Inflammatory macrophage (primary cell): Measurements from ENCODE around the gene CEPT1.
A peak's percentile ranks its signal among the peaks of the same experiment; 100 is the strongest.
"Not testable (repeated sequence)": the region's sequence is repeated elsewhere in the genome, so short reads cannot be mapped to it uniquely, and the experiment has no call there.

Source experiments
- DNase-seq, 2 donors: peaks; one replicate each; pipeline ENCODE4 v3.0.0-alpha.2; 2020 to 2022

The CEPT1 gene

GRCh38 chr1:111212634-111213335 is 72.8 kb downstream of the CEPT1 start:
- peak; percentile 56 to 63 for DNase-seq

- peak; percentile 53 to 73 for DNase-seq
Measured at GRCh38 chr1:111213412-111213811, 73.4 kb downstream of the CEPT1 start.

GRCh38 chr1:111214074-111214801 is 74.2 kb downstream of the CEPT1 start:
- no peak for DNase-seq

GRCh38 chr1:111214884-111215283 is 74.9 kb downstream of the CEPT1 start:
- DNase-seq = no peak

- DNase-seq = not testable (repeated sequence)
Measured at GRCh38 chr1:111215285-111215684, 75.3 kb downstream of the CEPT1 start.

- no peak for DNase-seq
Measured at GRCh38 chr1:111216751-111217150, 76.7 kb downstream of the CEPT1 start.

GRCh38 chr1:111217183-111217910 is 77.3 kb downstream of the CEPT1 start:
- no peak for DNase-seq

GRCh38 chr1:111218701-111219556 is 78.9 kb downstream of the CEPT1 start:
- DNase-seq = no peak

- DNase-seq = peak; percentile 61 to 81
Measured at GRCh38 chr1:111219557-111220286, 79.7 kb downstream of the CEPT1 start.

GRCh38 chr1:111220302-111220890 is 80.4 kb downstream of the CEPT1 start:
- DNase-seq = no peak

GRCh38 chr1:111221276-111221632 is 81.2 kb downstream of the CEPT1 start:
- DNase-seq = no peak

- peak; percentile 48 to 58 for DNase-seq
Measured at GRCh38 chr1:111221633-111222291, 81.7 kb downstream of the CEPT1 start.

GRCh38 chr1:111222308-111223125 is 82.5 kb downstream of the CEPT1 start:
- DNase-seq = peak; percentile 61 to 69

- peak in 1 of 2 donors; percentile 67 for DNase-seq
Measured at GRCh38 chr1:111223126-111223685, 83.2 kb downstream of the CEPT1 start.

GRCh38 chr1:111225091-111225490 is 85.1 kb downstream of the CEPT1 start:
- DNase-seq = no peak

GRCh38 chr1:111225717-111226400 is 85.8 kb downstream of the CEPT1 start:
- DNase-seq = no peak

GRCh38 chr1:111227434-111227833 is 87.4 kb downstream of the CEPT1 start, which contains the start of gene CHI3L2:
Gene CHI3L2 (plus strand): TSS chr1:111227713. CDS start chr1:111227730, 17 bp downstream.
- DNase-seq = peak; percentile 51 to 61

GRCh38 chr1:111227851-111228747 is 88.1 kb downstream of the CEPT1 start:
- DNase-seq = no peak
